CD4-positive, alpha-beta T cell treated with Interleukin-1 beta for 1 hour (primary cell): Measurements from ENCODE around the gene ARHGEF6.
A peak's percentile ranks its signal among the peaks of the same experiment; 100 is the strongest.

Experiments
- DNase-seq, 2 donors: peaks; one replicate each; pipeline ENCODE4 v3.0.0-alpha.2; 2020 to 2022

The ARHGEF6 gene

GRCh38 chrX:136687457-136687856 lies 93.3 kb downstream of the ARHGEF6 start:
- DNase-seq = peak in 1 of 2 donors; percentile 38

GRCh38 chrX:136684120-136684519 lies 96.6 kb downstream of the ARHGEF6 start:
- DNase-seq = no peak

- no peak for DNase-seq
Observed at GRCh38 chrX:136679531-136679930, 101.2 kb downstream of the ARHGEF6 start.

- DNase-seq = peak; percentile 20 to 54
Observed at GRCh38 chrX:136674270-136674985, 106.3 kb downstream of the ARHGEF6 start.

GRCh38 chrX:136671006-136671610 lies 109.6 kb downstream of the ARHGEF6 start:
- DNase-seq = no peak

- DNase-seq = no peak
Observed at GRCh38 chrX:136667446-136668168, 113.1 kb downstream of the ARHGEF6 start.

GRCh38 chrX:136666088-136666487 lies 114.6 kb downstream of the ARHGEF6 start:
- no peak for DNase-seq

- DNase-seq = no peak
Observed at GRCh38 chrX:136665258-136665900, 115.4 kb downstream of the ARHGEF6 start.

GRCh38 chrX:136662976-136663375 lies 117.8 kb downstream of the ARHGEF6 start:
- DNase-seq = no peak

GRCh38 chrX:136662104-136662503 lies 118.6 kb downstream of the ARHGEF6 start:
- peak; percentile 28 to 54 for DNase-seq

GRCh38 chrX:136660896-136661295 lies 119.8 kb downstream of the ARHGEF6 start:
- DNase-seq = no peak

GRCh38 chrX:136659174-136659573 lies 121.6 kb downstream of the ARHGEF6 start:
- no peak for DNase-seq

- no peak for DNase-seq
Observed at GRCh38 chrX:136658151-136658550, 122.6 kb downstream of the ARHGEF6 start.

GRCh38 chrX:136656361-136656964 lies 124.3 kb downstream of the ARHGEF6 start:
- no peak for DNase-seq

- no peak for DNase-seq
Observed at GRCh38 chrX:136652822-136653723, 127.7 kb downstream of the ARHGEF6 start.

- DNase-seq = no peak
Observed at GRCh38 chrX:136650811-136651210, 129.9 kb downstream of the ARHGEF6 start.

GRCh38 chrX:136647677-136648360 lies 132.9 kb downstream of the ARHGEF6 start, which contains the start of gene CD40LG:
Gene CD40LG (plus strand): TSS chrX:136648158. CDS start chrX:136648249, 91 bp downstream.
- DNase-seq = peak in 1 of 2 donors; percentile 44

- DNase-seq = peak; percentile 29 to 54
Observed at GRCh38 chrX:136646602-136647239, 134.0 kb downstream of the ARHGEF6 start.

GRCh38 chrX:136643243-136643642 lies 137.5 kb downstream of the ARHGEF6 start:
- no peak for DNase-seq

GRCh38 chrX:136639506-136640176 lies 141.1 kb downstream of the ARHGEF6 start:
- DNase-seq = no peak
